Measurements from ENCODE around the gene MPPED1. TPM values are rescaled to one million over a fixed set of nuclear protein-coding genes. Genes with fewer than 3 reads are reported as not detected.

MPPED1 gene
- total RNA-seq, 2 donors from 2014 or later, result 0.11 to 0.59 TPM

DNA sequence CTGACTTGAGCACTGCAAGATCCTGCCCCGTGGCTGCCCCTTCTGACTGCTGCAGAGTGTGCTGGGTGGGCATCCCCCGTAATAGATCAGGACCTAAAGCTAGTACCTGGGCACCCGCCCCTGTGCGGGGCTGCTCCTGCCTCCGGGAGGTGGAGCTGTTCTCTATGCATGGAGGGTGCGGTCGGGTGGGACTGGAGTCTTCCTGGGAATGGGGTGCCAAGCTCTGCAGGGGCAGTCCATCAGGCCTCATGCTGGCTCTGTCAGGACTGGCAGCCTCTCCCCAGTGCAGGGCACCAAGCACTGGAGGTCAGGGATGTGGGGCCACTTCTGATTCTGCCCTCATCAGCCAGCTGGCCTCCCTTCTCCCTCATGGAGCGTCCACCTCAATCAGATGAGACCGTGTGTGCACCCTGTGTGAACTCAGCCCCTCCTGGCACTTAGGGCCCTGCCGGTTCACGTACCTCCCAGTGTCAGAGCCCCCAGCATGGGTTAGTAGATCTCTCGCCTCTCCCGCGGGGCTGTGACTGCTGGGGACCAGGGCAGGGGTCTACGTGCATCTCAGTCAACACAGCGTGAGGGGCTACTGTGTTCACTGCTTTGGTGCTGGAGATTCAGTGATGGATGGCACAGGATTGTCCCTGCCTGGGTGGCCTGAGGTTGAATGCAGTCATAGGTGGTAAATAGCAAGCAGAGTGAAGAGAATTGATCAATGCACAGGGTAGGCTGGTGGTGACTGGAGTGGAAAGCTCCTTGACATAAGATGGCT, 30.8 kb downstream of the MPPED1 start:
- Mint-ChIP-seq H3K27me3 (ENCODE audit: insufficient read depth) (no peaks in the 10 kb centered on the region), H3K9me3 (no peaks in the 10 kb centered on the region), H3K36me3 (ENCODE audit: low read depth) (no peaks in the 10 kb centered on the region), H3K27ac (no peak overlapping the region), H3K4me1 (no peaks in the 10 kb centered on the region), H3K4me3 (no peak overlapping the region)
- TF ChIP-seq, protein P1, sequence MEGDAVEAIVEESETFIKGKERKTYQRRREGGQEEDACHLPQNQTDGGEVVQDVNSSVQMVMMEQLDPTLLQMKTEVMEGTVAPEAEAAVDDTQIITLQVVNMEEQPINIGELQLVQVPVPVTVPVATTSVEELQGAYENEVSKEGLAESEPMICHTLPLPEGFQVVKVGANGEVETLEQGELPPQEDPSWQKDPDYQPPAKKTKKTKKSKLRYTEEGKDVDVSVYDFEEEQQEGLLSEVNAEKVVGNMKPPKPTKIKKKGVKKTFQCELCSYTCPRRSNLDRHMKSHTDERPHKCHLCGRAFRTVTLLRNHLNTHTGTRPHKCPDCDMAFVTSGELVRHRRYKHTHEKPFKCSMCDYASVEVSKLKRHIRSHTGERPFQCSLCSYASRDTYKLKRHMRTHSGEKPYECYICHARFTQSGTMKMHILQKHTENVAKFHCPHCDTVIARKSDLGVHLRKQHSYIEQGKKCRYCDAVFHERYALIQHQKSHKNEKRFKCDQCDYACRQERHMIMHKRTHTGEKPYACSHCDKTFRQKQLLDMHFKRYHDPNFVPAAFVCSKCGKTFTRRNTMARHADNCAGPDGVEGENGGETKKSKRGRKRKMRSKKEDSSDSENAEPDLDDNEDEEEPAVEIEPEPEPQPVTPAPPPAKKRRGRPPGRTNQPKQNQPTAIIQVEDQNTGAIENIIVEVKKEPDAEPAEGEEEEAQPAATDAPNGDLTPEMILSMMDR (conservative IDR thresholded peaks at IDR 0.05), result no peak
- no peaks in the 10 kb centered on the region for H3K4me1 ChIP-seq (ENCODE audit: control insufficient read depth, insufficient read depth, low read length)
- H3K27me3 ChIP-seq (ENCODE audit: control insufficient read depth, insufficient read depth, low read length, poor library complexity, severe bottlenecking), result no peaks in the 10 kb centered on the region
- H3K27ac ChIP-seq (ENCODE audit: low read depth, low read length), result no peak overlapping the region
- H3K36me3 ChIP-seq (ENCODE audit: control insufficient read depth, insufficient read depth, low read length), result no peaks in the 10 kb centered on the region
- H3K9ac ChIP-seq (ENCODE audit: extremely low read depth, low read length, poor library complexity, severe bottlenecking), result no peak overlapping the region
- no peak overlapping the region for H3K4me3 ChIP-seq (ENCODE audit: low read length)
- no peaks in the 10 kb centered on the region for H3K9me3 ChIP-seq (ENCODE audit: control insufficient read depth, low read length)
- peak; percentile 33 for DNase-seq
- 87 to 88% methylated on average over 6 to 16 of the region's 16 CpGs for WGBS, 2 experiments (ENCODE audit: insufficient coverage in 1 of 2, insufficient read length in 1 of 2)

DNA sequence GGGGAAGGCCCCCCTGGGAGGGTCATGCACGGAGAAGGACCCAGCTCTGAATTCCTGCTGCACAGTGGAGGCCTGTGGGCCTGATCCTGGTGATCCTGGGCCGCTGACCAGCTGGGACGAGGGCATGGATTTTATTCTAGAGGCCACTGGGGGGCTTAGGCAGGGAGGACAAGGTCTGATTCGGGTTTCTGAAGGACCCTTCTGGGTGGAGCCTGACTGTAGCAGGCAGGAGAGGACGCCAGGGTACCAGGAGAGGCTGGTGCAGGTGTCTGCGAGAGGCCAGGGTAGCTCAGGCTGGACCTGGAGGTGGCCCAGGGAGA, 31.3 kb downstream of the MPPED1 start:
- no peak overlapping the region for H3K4me3 Mint-ChIP-seq
- no peaks in the 10 kb centered on the region for H3K27me3 Mint-ChIP-seq (ENCODE audit: insufficient read depth)
- H3K9me3 Mint-ChIP-seq, result no peaks in the 10 kb centered on the region
- Histone ChIP-seq H3K36me3 (ENCODE audit: control insufficient read depth, insufficient read depth, low read length) (no peaks in the 10 kb centered on the region), H3K9ac (ENCODE audit: extremely low read depth, low read length, poor library complexity, severe bottlenecking) (no peak overlapping the region), H3K9me3 (ENCODE audit: control insufficient read depth, low read length) (no peaks in the 10 kb centered on the region), H3K27me3 (ENCODE audit: control insufficient read depth, insufficient read depth, low read length, poor library complexity, severe bottlenecking) (no peaks in the 10 kb centered on the region), H3K4me3 (ENCODE audit: low read length) (no peak overlapping the region), H3K4me1 (ENCODE audit: control insufficient read depth, insufficient read depth, low read length) (no peaks in the 10 kb centered on the region), H3K27ac (ENCODE audit: low read depth, low read length) (no peak overlapping the region)
- H3K4me1 Mint-ChIP-seq, result no peaks in the 10 kb centered on the region
- TF ChIP-seq, protein P1 (conservative IDR thresholded peaks at IDR 0.05), result peak; percentile 22
- no peak overlapping the region for H3K27ac Mint-ChIP-seq
- DNase-seq, result peak; percentile 49
- 75 to 83% methylated on average over 6 of the region's 6 CpGs for WGBS, 2 experiments (ENCODE audit: insufficient coverage in 1 of 2, insufficient read length in 1 of 2)
- no peaks in the 10 kb centered on the region for H3K36me3 Mint-ChIP-seq (ENCODE audit: low read depth)

DNA sequence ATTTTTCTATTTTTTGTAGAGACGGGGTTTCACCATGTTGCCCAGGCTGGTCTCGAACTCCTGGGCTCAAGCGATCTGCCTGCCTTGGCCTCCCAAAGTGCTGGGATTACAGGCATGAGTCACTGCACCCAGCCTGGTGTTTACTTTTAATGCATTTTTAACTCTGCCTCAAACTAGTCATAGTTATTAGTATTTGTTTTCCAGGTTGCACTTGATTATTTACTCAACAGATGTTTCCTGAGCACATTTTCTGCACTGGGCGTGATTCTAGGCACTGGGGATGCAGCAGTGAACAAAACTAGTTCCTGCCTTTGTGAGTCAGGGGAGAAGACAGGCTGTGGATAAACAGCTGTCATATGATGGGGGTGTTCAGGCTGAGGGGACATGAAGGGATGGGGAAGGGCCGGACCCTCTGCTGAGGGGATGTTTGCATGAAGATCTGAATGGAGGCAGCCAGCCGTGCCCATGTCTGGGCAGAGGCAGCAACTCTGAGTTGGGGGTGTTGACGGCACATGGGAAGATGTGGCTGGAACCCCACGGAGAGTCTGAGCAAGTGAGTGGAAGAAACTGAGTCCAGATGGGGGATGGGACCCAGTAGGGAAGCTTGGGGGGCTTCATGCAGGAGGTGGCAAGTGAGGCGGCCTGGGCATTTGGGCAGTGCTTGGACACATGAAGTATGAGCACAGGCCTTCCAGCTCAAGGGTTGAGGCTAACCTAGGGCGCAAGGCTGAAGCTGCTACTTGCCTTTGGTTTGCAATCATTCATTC, 34.4 kb downstream of the MPPED1 start:
- Mint-ChIP-seq H3K4me1 (no peaks in the 10 kb centered on the region), H3K9me3 (no peaks in the 10 kb centered on the region), H3K4me3 (no peak overlapping the region), H3K27me3 (ENCODE audit: insufficient read depth) (no peaks in the 10 kb centered on the region), H3K27ac (no peak overlapping the region), H3K36me3 (ENCODE audit: low read depth) (no peaks in the 10 kb centered on the region)
- DNase-seq, result no peak
- no peaks in the 10 kb centered on the region for H3K4me1 ChIP-seq (ENCODE audit: control insufficient read depth, insufficient read depth, low read length)
- TF ChIP-seq, protein P1 (conservative IDR thresholded peaks at IDR 0.05), result no peak
- H3K36me3 ChIP-seq (ENCODE audit: control insufficient read depth, insufficient read depth, low read length), result no peaks in the 10 kb centered on the region
- H3K9me3 ChIP-seq (ENCODE audit: control insufficient read depth, low read length), result no peaks in the 10 kb centered on the region
- H3K27me3 ChIP-seq (ENCODE audit: control insufficient read depth, insufficient read depth, low read length, poor library complexity, severe bottlenecking), result no peaks in the 10 kb centered on the region
- H3K4me3 ChIP-seq (ENCODE audit: low read length), result no peak overlapping the region
- WGBS, 2 experiments (ENCODE audit: insufficient coverage in 1 of 2, insufficient read length in 1 of 2), result 87 to 92% methylated on average over 7 to 10 of the region's 10 CpGs
- H3K9ac ChIP-seq (ENCODE audit: extremely low read depth, low read length, poor library complexity, severe bottlenecking), result no peak overlapping the region
- no peak overlapping the region for H3K27ac ChIP-seq (ENCODE audit: low read depth, low read length)
